GM23338 (cell line): ENCODE data around the gene RAP1GDS1. TPM values are rescaled to one million over a fixed set of nuclear protein-coding genes. Genes with fewer than 3 reads are reported as not detected.

Experiments used
- ATAC-seq: fragments of 200-7000 bp; cut with Tn5 transposase; 3 replicates; pipeline ENCODE4 v1.9.1; 2020
- DNase-seq: peaks from one replicate; pipeline ENCODE4 v3.0.0-alpha.2; 2015; ENCODE audit warnings: low spot score
- H2AFZ ChIP-seq: fragments of 200-600 bp; sonication (generic); 2 replicates; pipeline ENCODE4 v1.8.0; 2016; ENCODE audit warnings: antibody characterized with exemption, mild to moderate bottlenecking, moderate library complexity
- H3F3A ChIP-seq: fragments of 200-600 bp; sonication (generic); replicated peaks from 2 replicates; pipeline ENCODE4 v1.8.0; 2017; ENCODE audit warnings: antibody characterized with exemption, mixed run types, low read depth
- H3K27ac ChIP-seq: fragments of 200-600 bp; sonication (generic); 2 replicates; pipeline ENCODE4 v1.6.1; 2016; ENCODE audit warnings: low read depth
- H3K27me3 ChIP-seq: fragments of 200-600 bp; sonication (generic); 2 replicates; pipeline ENCODE4 v1.8.0; 2016; ENCODE audit warnings: mild to moderate bottlenecking, mixed run types, moderate library complexity; ENCODE audit not compliant: insufficient read depth
- H3K36me3 ChIP-seq: fragments of 200-600 bp; sonication (generic); 2 replicates; pipeline ENCODE4 v1.8.0; 2016; ENCODE audit warnings: mild to moderate bottlenecking; ENCODE audit not compliant: insufficient read depth
- H3K4me1 ChIP-seq: fragments of 200-600 bp; sonication (generic); 2 replicates; pipeline ENCODE4 v1.8.0; 2016; ENCODE audit warnings: mild to moderate bottlenecking, moderate library complexity; ENCODE audit not compliant: insufficient read depth
- H3K4me2 ChIP-seq: fragments of 200-600 bp; sonication (generic); 2 replicates; pipeline ENCODE4 v1.7.1; 2017; ENCODE audit warnings: mixed run types
- H3K4me3 ChIP-seq: fragments of 200-600 bp; sonication (generic); 2 replicates; pipeline ENCODE4 v1.6.1; 2016; ENCODE audit warnings: mixed run types
- H3K79me2 ChIP-seq: fragments of 200-600 bp; sonication (generic); replicated peaks from 2 replicates; pipeline ENCODE4 v1.8.0; 2017; ENCODE audit warnings: mild to moderate bottlenecking; ENCODE audit not compliant: insufficient read depth
- H3K9me2 ChIP-seq: fragments of 200-600 bp; sonication (generic); 2 replicates; pipeline ENCODE4 v1.8.0; 2017; ENCODE audit not compliant: insufficient read depth
- H4K20me1 ChIP-seq: fragments of 200-600 bp; sonication (generic); replicated peaks from 2 replicates; pipeline ENCODE4 v1.8.0; 2017; ENCODE audit warnings: mild to moderate bottlenecking; ENCODE audit not compliant: insufficient read depth
- H3K27ac Mint-ChIP-seq: 2 replicates; pipeline ENCODE4 v1.8.0; 2020; ENCODE audit warnings: inconsistent platforms, mild to moderate bottlenecking, moderate library complexity, mixed read lengths
- H3K27me3 Mint-ChIP-seq: 3 replicates; pipeline ENCODE4 v1.8.0; 2022; ENCODE audit warnings: low read depth, mild to moderate bottlenecking, moderate library complexity, mixed read lengths, inconsistent platforms; ENCODE audit not compliant: insufficient read depth, poor library complexity
- H3K36me3 Mint-ChIP-seq: 3 replicates; pipeline ENCODE4 v1.8.0; 2021; ENCODE audit warnings: low read depth, mild to moderate bottlenecking, inconsistent platforms, moderate library complexity, mixed read lengths
- H3K4me1 Mint-ChIP-seq: 3 replicates; pipeline ENCODE4 v1.8.0; 2020; ENCODE audit warnings: mild to moderate bottlenecking, inconsistent platforms, mixed read lengths
- H3K4me3 Mint-ChIP-seq: 3 replicates; pipeline ENCODE4 v1.8.0; 2021; ENCODE audit warnings: moderate library complexity, mild to moderate bottlenecking, inconsistent platforms, mixed read lengths
- H3K9me3 Mint-ChIP-seq: 3 replicates; pipeline ENCODE4 v1.8.0; 2020; ENCODE audit warnings: moderate library complexity, mild to moderate bottlenecking, inconsistent platforms, mixed read lengths
- REST ChIP-seq: IDR thresholded peaks from one replicate; pipeline ENCODE4 v1.6.1; 2018; ENCODE audit warnings: antibody characterized with exemption; ENCODE audit not compliant: unreplicated experiment
- ZNF331 ChIP-seq: fragments of 250-450 bp; sonication (Bioruptor Pico); IDR thresholded peaks from 2 replicates; pipeline ENCODE4 v1.5.0; 2020; ENCODE audit warnings: low read depth, mild to moderate bottlenecking, moderate library complexity
- ZNF462 ChIP-seq: fragments of 250-450 bp; sonication (Bioruptor Pico); IDR thresholded peaks from 2 replicates; pipeline ENCODE4 v1.5.0; 2020; ENCODE audit warnings: mild to moderate bottlenecking, moderate library complexity
- polyA plus RNA-seq: library from polyadenylated mRNA; unstranded; fragments of >200 nt; fragmentation: Nextera tagmentation; extraction: Ambion mirVana; gene quantifications from 2 replicates; pipeline ENCODE4 v1.2.1, GENCODE V29; 2016
- total RNA-seq: library from RNA; depleted of rRNA; stranded (reverse); fragments of >200 nt; shearing (Covaris generic); gene quantifications from 2 replicates; pipeline ENCODE4 v1.2.3, GENCODE V29; 2014

The RAP1GDS1 gene
- total and polyA plus RNA-seq, 2 experiments from 2014 or later: 23.7 to 32.4 TPM

GRCh38 chr4:98300706-98301105 lies 39.5 kb downstream of the RAP1GDS1 start:
- DNase-seq (no peak), ATAC-seq (no peak)
- no peak overlapping the region for H2AFZ ChIP-seq
- TF ChIP-seq REST: no peak
- no peak for TF ChIP-seq ZNF331 (CRISPR knock-in tag)
- TF ChIP-seq ZNF462 (CRISPR knock-in tag): no peak
- no peak overlapping the region for H3K4me3 Mint-ChIP-seq
- H3F3A ChIP-seq: no peaks in the 10 kb centered on the region
- H3K79me2 ChIP-seq: peaks cover 15% of the 10 kb centered on the region
- no peaks in the 10 kb centered on the region for H3K4me1 ChIP-seq
- H3K36me3 Mint-ChIP-seq: peaks cover 46% of the 10 kb centered on the region
- H3K4me3 ChIP-seq: no peak overlapping the region
- no peaks in the 10 kb centered on the region for H3K36me3 ChIP-seq
- H3K27me3 Mint-ChIP-seq: peaks cover 2% of the 10 kb centered on the region
- no peaks in the 10 kb centered on the region for H3K4me1 Mint-ChIP-seq
- H4K20me1 ChIP-seq: no peaks in the 10 kb centered on the region
- no peaks in the 10 kb centered on the region for H3K27me3 ChIP-seq
- H3K27ac Mint-ChIP-seq: no peak overlapping the region
- H3K9me2 ChIP-seq: no peaks in the 10 kb centered on the region
- no peak overlapping the region for H3K27ac ChIP-seq
- no peak overlapping the region for H3K4me2 ChIP-seq
- peaks cover 29% of the 10 kb centered on the region for H3K9me3 Mint-ChIP-seq
